HepG2 (cell line): Measurements from ENCODE around the gene NDUFB7. TPM values are rescaled to one million over a fixed set of nuclear protein-coding genes. Genes with fewer than 3 reads are reported as not detected.

Experiments
- ARNTL ChIP-seq: sonication (generic); formaldehyde crosslinking; IDR thresholded peaks from 2 replicates; pipeline ENCODE4 v1.4.0; 2020; ENCODE audit warnings: mild to moderate bottlenecking, missing genetic modification reagents
- CCAR2 ChIP-seq: fragments of 200-400 bp; formaldehyde crosslinking; optimal IDR thresholded peaks from 2 replicates; pipeline ENCODE3; 2018; ENCODE audit warnings: low read depth, mild to moderate bottlenecking, low read length, moderate library complexity
- KDM3A ChIP-seq: IDR thresholded peaks from 2 replicates; pipeline ENCODE4 v1.6.1; 2018; ENCODE audit warnings: low read depth, missing compliant biosample characterization
- RARA ChIP-seq: IDR thresholded peaks from 2 replicates; pipeline ENCODE4 v1.6.1; 2016; ENCODE audit warnings: missing genetic modification reagents, missing compliant biosample characterization
- RCOR2 ChIP-seq: IDR thresholded peaks from 2 replicates; pipeline ENCODE4 v1.6.1; 2016; ENCODE audit warnings: missing biosample characterization, missing genetic modification reagents
- REPIN1 ChIP-seq: sonication (generic); formaldehyde crosslinking; IDR thresholded peaks from 2 replicates; pipeline ENCODE4 v1.8.0; 2022; ENCODE audit warnings: missing genetic modification reagents, low read depth, mild to moderate bottlenecking, borderline replicate concordance
- RFX3 ChIP-seq: IDR thresholded peaks from 2 replicates; pipeline ENCODE4 v1.6.1; 2016; ENCODE audit warnings: missing biosample characterization, missing genetic modification reagents
- SOX5 ChIP-seq: IDR thresholded peaks from 2 replicates; pipeline ENCODE4 v1.6.1; 2016; ENCODE audit warnings: borderline replicate concordance
- TEAD2 ChIP-seq: sonication (generic); formaldehyde crosslinking; IDR thresholded peaks from 2 replicates; pipeline ENCODE4 v1.9.0; 2021; ENCODE audit warnings: missing genetic modification reagents
- ZC3H13 ChIP-seq: sonication (generic); formaldehyde crosslinking; IDR thresholded peaks from 2 replicates; pipeline ENCODE4 v1.8.1; 2023; ENCODE audit warnings: mild to moderate bottlenecking, missing genetic modification reagents, moderate library complexity
- ZNF24 ChIP-seq: fragments of 450-650 bp; IDR thresholded peaks from 2 replicates; pipeline ENCODE4 v1.6.1; 2017; ENCODE audit warnings: antibody characterized with exemption, mild to moderate bottlenecking
- ZNF644 ChIP-seq: IDR thresholded peaks from 2 replicates; pipeline ENCODE4 v1.6.1; 2016; ENCODE audit warnings: low read depth
- ZNF724P ChIP-seq: sonication (generic); formaldehyde crosslinking; IDR thresholded peaks from 2 replicates; pipeline ENCODE4 v1.8.0; 2022; ENCODE audit warnings: missing genetic modification reagents, borderline replicate concordance
- polyA plus RNA-seq, 8 experiments: library from polyadenylated mRNA; depleted of rRNA in 3 of 8; stranded (reverse) in 7 of 8; unstranded in 1 of 8; fragments of >200 nt; fragmentation: Illumina TruSeq in 4 of 8; extraction: Trizol in 4 of 8; gene quantifications; 2 replicates each; pipeline versions ENCODE4 v1.2.1 to v1.2.3, GENCODE V29; 2011 to 2016; ENCODE audit warnings: low read depth in 4 of 8, missing spikeins in 1 of 8, mixed read lengths in 1 of 8; ENCODE audit not compliant: insufficient read depth in 1 of 8
- total RNA-seq, 5 experiments: library from RNA; depleted of rRNA; stranded (reverse); fragments of >200 nt; fragmentation: Illumina TruSeq; extraction: Trizol; gene quantifications; 2 replicates each; pipeline ENCODE4 v1.2.3, GENCODE V29; 2016; ENCODE audit warnings: low read depth in 1 of 5
- TF ChIP-seq, protein P1 (sequence below), 2 experiments: sonication (generic) in 1 of 2; formaldehyde crosslinking in 1 of 2; IDR thresholded peaks; 2 replicates each; pipeline versions ENCODE4 v1.6.1 to v1.9.0; 2014 to 2022; ENCODE audit warnings: antibody characterized with exemption in 1 of 2, borderline replicate concordance in 1 of 2, inconsistent platforms in 1 of 2, low read depth in 1 of 2, missing genetic modification reagents in 1 of 2
- TF ChIP-seq, protein P2 (sequence below): sonication (generic); formaldehyde crosslinking; IDR thresholded peaks from 2 replicates; pipeline ENCODE4 v1.8.0; 2022; ENCODE audit warnings: mild to moderate bottlenecking, missing genetic modification reagents, borderline replicate concordance
- TF ChIP-seq, protein P3 (sequence below): sonication (generic); formaldehyde crosslinking; IDR thresholded peaks from 2 replicates; pipeline ENCODE4 v1.4.0; 2020; ENCODE audit warnings: missing genetic modification reagents

NDUFB7 gene
- total and polyA plus RNA-seq, 2 of the 13 experiments (the other 11 are each of a cell fraction or from before 2014, with no cell fraction given): 156 to 198 TPM

DNA sequence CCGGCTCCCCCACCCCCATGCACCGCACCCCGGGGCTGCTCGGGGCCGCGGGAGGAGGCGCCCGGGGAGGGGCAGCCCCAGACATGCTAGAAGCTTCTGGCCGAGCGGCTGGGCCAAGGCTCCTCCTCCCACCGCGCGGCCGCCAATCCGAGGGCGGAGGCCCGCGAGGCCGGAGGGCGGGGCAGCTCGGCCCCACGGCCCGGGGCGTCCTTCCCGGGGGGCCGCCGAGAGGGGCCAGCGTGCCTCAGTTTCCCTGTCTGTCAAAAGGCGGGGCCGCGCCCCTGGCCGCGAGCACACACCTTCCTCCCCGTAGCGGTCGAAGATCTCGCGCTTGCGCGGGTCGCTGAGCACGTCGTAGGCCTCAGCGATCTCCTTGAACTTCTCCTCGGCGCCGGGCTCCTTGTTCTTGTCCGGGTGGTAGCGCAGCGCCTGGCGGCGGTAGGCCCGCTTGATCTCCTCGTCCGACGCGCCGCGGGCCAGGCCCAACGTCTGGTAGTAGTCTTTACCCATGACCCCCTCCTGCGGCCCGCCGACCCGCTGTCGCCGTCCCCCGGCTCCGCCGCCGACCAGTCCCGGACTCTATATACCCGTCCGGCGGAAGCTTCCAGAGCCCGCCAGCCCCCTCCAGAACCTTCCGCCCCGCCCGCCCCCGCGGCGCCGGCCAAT lies 53.9 kb downstream of the NDUFB7 start, which contains the start of gene DNAJB1 (continued):
- TF ChIP-seq, protein P1, sequence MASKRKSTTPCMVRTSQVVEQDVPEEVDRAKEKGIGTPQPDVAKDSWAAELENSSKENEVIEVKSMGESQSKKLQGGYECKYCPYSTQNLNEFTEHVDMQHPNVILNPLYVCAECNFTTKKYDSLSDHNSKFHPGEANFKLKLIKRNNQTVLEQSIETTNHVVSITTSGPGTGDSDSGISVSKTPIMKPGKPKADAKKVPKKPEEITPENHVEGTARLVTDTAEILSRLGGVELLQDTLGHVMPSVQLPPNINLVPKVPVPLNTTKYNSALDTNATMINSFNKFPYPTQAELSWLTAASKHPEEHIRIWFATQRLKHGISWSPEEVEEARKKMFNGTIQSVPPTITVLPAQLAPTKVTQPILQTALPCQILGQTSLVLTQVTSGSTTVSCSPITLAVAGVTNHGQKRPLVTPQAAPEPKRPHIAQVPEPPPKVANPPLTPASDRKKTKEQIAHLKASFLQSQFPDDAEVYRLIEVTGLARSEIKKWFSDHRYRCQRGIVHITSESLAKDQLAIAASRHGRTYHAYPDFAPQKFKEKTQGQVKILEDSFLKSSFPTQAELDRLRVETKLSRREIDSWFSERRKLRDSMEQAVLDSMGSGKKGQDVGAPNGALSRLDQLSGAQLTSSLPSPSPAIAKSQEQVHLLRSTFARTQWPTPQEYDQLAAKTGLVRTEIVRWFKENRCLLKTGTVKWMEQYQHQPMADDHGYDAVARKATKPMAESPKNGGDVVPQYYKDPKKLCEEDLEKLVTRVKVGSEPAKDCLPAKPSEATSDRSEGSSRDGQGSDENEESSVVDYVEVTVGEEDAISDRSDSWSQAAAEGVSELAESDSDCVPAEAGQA (IDR thresholded peaks at IDR 0.05; ENCODE audit: low read depth): peak; percentile 11; the same call in 1 of the 2 replicates
- TF ChIP-seq, protein P1 (CRISPR knock-in tag; IDR thresholded peaks at IDR 0.05; ENCODE audit: borderline replicate concordance): peak; percentile 42; the same call in 1 of the 2 replicates
- no peak for TF ChIP-seq RARA (CRISPR knock-in tag)
- TF ChIP-seq, protein P2, sequence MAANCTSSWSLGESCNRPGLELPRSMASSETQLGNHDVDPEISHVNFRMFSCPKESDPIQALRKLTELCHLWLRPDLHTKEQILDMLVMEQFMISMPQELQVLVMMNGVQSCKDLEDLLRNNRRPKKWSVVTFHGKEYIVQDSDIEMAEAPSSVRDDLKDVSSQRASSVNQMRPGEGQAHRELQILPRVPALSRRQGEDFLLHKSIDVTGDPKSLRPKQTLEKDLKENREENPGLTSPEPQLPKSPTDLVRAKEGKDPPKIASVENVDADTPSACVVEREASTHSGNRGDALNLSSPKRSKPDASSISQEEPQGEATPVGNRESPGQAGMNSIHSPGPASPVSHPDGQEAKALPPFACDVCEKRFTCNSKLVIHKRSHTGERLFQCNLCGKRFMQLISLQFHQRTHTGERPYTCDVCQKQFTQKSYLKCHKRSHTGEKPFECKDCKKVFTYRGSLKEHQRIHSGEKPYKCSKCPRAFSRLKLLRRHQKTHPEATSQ (CRISPR knock-in tag): no peak; the same call in 1 of the 2 replicates
- TF ChIP-seq CCAR2: no peak
- no peak for TF ChIP-seq SOX5
- TF ChIP-seq, protein P3, sequence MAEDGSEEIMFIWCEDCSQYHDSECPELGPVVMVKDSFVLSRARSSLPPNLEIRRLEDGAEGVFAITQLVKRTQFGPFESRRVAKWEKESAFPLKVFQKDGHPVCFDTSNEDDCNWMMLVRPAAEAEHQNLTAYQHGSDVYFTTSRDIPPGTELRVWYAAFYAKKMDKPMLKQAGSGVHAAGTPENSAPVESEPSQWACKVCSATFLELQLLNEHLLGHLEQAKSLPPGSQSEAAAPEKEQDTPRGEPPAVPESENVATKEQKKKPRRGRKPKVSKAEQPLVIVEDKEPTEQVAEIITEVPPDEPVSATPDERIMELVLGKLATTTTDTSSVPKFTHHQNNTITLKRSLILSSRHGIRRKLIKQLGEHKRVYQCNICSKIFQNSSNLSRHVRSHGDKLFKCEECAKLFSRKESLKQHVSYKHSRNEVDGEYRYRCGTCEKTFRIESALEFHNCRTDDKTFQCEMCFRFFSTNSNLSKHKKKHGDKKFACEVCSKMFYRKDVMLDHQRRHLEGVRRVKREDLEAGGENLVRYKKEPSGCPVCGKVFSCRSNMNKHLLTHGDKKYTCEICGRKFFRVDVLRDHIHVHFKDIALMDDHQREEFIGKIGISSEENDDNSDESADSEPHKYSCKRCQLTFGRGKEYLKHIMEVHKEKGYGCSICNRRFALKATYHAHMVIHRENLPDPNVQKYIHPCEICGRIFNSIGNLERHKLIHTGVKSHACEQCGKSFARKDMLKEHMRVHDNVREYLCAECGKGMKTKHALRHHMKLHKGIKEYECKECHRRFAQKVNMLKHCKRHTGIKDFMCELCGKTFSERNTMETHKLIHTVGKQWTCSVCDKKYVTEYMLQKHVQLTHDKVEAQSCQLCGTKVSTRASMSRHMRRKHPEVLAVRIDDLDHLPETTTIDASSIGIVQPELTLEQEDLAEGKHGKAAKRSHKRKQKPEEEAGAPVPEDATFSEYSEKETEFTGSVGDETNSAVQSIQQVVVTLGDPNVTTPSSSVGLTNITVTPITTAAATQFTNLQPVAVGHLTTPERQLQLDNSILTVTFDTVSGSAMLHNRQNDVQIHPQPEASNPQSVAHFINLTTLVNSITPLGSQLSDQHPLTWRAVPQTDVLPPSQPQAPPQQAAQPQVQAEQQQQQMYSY (CRISPR knock-in tag): no peak
- no peak for TF ChIP-seq ARNTL
- no peak for TF ChIP-seq ZC3H13 (CRISPR knock-in tag)
- TF ChIP-seq ZNF24: no peak
- TF ChIP-seq RFX3 (CRISPR knock-in tag): no peak
- no peak for TF ChIP-seq ZNF724P (CRISPR knock-in tag)
- no peak for TF ChIP-seq TEAD2 (CRISPR knock-in tag)
- TF ChIP-seq KDM3A (CRISPR knock-in tag): no peak
- no peak for TF ChIP-seq RCOR2 (CRISPR knock-in tag)
- TF ChIP-seq ZNF644 (CRISPR knock-in tag): no peak
- 0 out of 2 replicates have a peak, but pooled peaks have one; percentile 50 for TF ChIP-seq REPIN1
